ENCODE data around the gene TMEM184A.

The TMEM184A gene

GRCh38 chr7:1595027-1595426 is 39.0 kb upstream of the TMEM184A start:
- no peak overlapping the region for H3K27ac Mint-ChIP-seq
- peaks cover 26% of the 10 kb centered on the region for H3K4me1 Mint-ChIP-seq
- peaks cover 2% of the 10 kb centered on the region for H3K36me3 Mint-ChIP-seq
- H3K9me3 Mint-ChIP-seq: peaks cover 6% of the 10 kb centered on the region
- no peak for ATAC-seq (ENCODE audit: low read depth)
- peaks cover 41% of the 10 kb centered on the region for H3K27me3 Mint-ChIP-seq
- no peak for DNase-seq (ENCODE audit: low spot score in 2 of 2)
- H3K4me3 Mint-ChIP-seq: no peak overlapping the region

GRCh38 chr7:1593904-1594421 is 38.0 kb upstream of the TMEM184A start:
- DNase-seq (ENCODE audit: low spot score in 2 of 2): no peak
- H3K4me3 Mint-ChIP-seq: no peak overlapping the region
- peaks cover 6% of the 10 kb centered on the region for H3K9me3 Mint-ChIP-seq
- H3K36me3 Mint-ChIP-seq: peaks cover 2% of the 10 kb centered on the region
- H3K4me1 Mint-ChIP-seq: peaks cover 26% of the 10 kb centered on the region
- no peak overlapping the region for H3K27ac Mint-ChIP-seq
- ATAC-seq (ENCODE audit: low read depth): no peak
- peaks cover 46% of the 10 kb centered on the region for H3K27me3 Mint-ChIP-seq

GRCh38 chr7:1593091-1593866 is 37.3 kb upstream of the TMEM184A start:
- Mint-ChIP-seq H3K4me1 (peaks cover 26% of the 10 kb centered on the region), H3K9me3 (peaks cover 5% of the 10 kb centered on the region), H3K27me3 (peaks cover 39% of the 10 kb centered on the region), H3K27ac (no peak overlapping the region), H3K36me3 (no peaks in the 10 kb centered on the region), H3K4me3 (no peak overlapping the region)
- DNase-seq (ENCODE audit: low spot score in 2 of 2) (no peak), ATAC-seq (ENCODE audit: low read depth) (peak; percentile 28)

- H3K4me3 Mint-ChIP-seq: peak overlapping the region; percentile 55
- peak; percentile 61 for ATAC-seq (ENCODE audit: low read depth)
- H3K4me1 Mint-ChIP-seq: peaks cover 26% of the 10 kb centered on the region
- H3K27me3 Mint-ChIP-seq: peaks cover 38% of the 10 kb centered on the region
- no peak overlapping the region for H3K27ac Mint-ChIP-seq
- H3K9me3 Mint-ChIP-seq: peaks cover 5% of the 10 kb centered on the region
- H3K36me3 Mint-ChIP-seq: no peaks in the 10 kb centered on the region
- no peak for DNase-seq (ENCODE audit: low spot score in 2 of 2)
These were observed 36.4 kb upstream of the TMEM184A start for GRCh38 chr7:1592299-1592871.

GRCh38 chr7:1591876-1592275 is 35.9 kb upstream of the TMEM184A start:
- peak overlapping the region; percentile 55 for H3K4me3 Mint-ChIP-seq
- ATAC-seq (ENCODE audit: low read depth) (peak; percentile 55), DNase-seq (ENCODE audit: low spot score in 2 of 2) (no peak)
- peaks cover 37% of the 10 kb centered on the region for H3K27me3 Mint-ChIP-seq
- H3K27ac Mint-ChIP-seq: no peak overlapping the region
- H3K4me1 Mint-ChIP-seq: peaks cover 26% of the 10 kb centered on the region
- H3K9me3 Mint-ChIP-seq: peaks cover 5% of the 10 kb centered on the region
- H3K36me3 Mint-ChIP-seq: no peaks in the 10 kb centered on the region

- peaks cover 26% of the 10 kb centered on the region for H3K4me1 Mint-ChIP-seq
- H3K36me3 Mint-ChIP-seq: no peaks in the 10 kb centered on the region
- H3K9me3 Mint-ChIP-seq: peaks cover 5% of the 10 kb centered on the region
- DNase-seq (ENCODE audit: low spot score in 2 of 2): no peak
- H3K27me3 Mint-ChIP-seq: peaks cover 33% of the 10 kb centered on the region
- ATAC-seq (ENCODE audit: low read depth): no peak
- no peak overlapping the region for H3K4me3 Mint-ChIP-seq
- H3K27ac Mint-ChIP-seq: no peak overlapping the region
These were observed 35.4 kb upstream of the TMEM184A start for GRCh38 chr7:1591396-1591795.

GRCh38 chr7:1590887-1591286 is 34.9 kb upstream of the TMEM184A start:
- peaks cover 26% of the 10 kb centered on the region for H3K4me1 Mint-ChIP-seq
- no peak for DNase-seq (ENCODE audit: low spot score in 2 of 2)
- H3K27me3 Mint-ChIP-seq: peaks cover 33% of the 10 kb centered on the region
- ATAC-seq (ENCODE audit: low read depth): no peak
- H3K4me3 Mint-ChIP-seq: no peak overlapping the region
- H3K27ac Mint-ChIP-seq: no peak overlapping the region
- no peaks in the 10 kb centered on the region for H3K36me3 Mint-ChIP-seq
- H3K9me3 Mint-ChIP-seq: peaks cover 5% of the 10 kb centered on the region

- no peak overlapping the region for H3K27ac Mint-ChIP-seq
- no peak for ATAC-seq (ENCODE audit: low read depth)
- peaks cover 5% of the 10 kb centered on the region for H3K9me3 Mint-ChIP-seq
- H3K4me1 Mint-ChIP-seq: peaks cover 26% of the 10 kb centered on the region
- no peak for DNase-seq (ENCODE audit: low spot score in 2 of 2)
- H3K4me3 Mint-ChIP-seq: no peak overlapping the region
- H3K36me3 Mint-ChIP-seq: no peaks in the 10 kb centered on the region
- peaks cover 33% of the 10 kb centered on the region for H3K27me3 Mint-ChIP-seq
These were observed 34.5 kb upstream of the TMEM184A start for GRCh38 chr7:1590476-1590875.

- ATAC-seq (ENCODE audit: low read depth) (no peak), DNase-seq (ENCODE audit: low spot score in 2 of 2) (no peak)
- peaks cover 3% of the 10 kb centered on the region for H3K36me3 Mint-ChIP-seq
These were observed 33.0 kb upstream of the TMEM184A start for GRCh38 chr7:1588978-1589377.

GRCh38 chr7:1587738-1588137 is 31.7 kb upstream of the TMEM184A start:
- no peak for ATAC-seq (ENCODE audit: low read depth)
- Mint-ChIP-seq H3K27me3 (peaks cover 17% of the 10 kb centered on the region), H3K9me3 (no peaks in the 10 kb centered on the region), H3K36me3 (peaks cover 3% of the 10 kb centered on the region), H3K4me3 (no peak overlapping the region), H3K27ac (no peak overlapping the region), H3K4me1 (peaks cover 16% of the 10 kb centered on the region)
- no peak for DNase-seq (ENCODE audit: low spot score in 2 of 2)

More at GRCh38 chr7:1588978-1589377, 33.0 kb upstream of the TMEM184A start:
- peaks cover 19% of the 10 kb centered on the region for H3K27me3 Mint-ChIP-seq
- peaks cover under 1% of the 10 kb centered on the region for H3K9me3 Mint-ChIP-seq
- H3K4me1 Mint-ChIP-seq: peaks cover 21% of the 10 kb centered on the region
- H3K27ac Mint-ChIP-seq: no peak overlapping the region
- H3K4me3 Mint-ChIP-seq: no peak overlapping the region

- ATAC-seq (ENCODE audit: low read depth) (no peak), DNase-seq (ENCODE audit: low spot score in 2 of 2) (no peak)
- Mint-ChIP-seq H3K36me3 (peaks cover 3% of the 10 kb centered on the region), H3K27me3 (peaks cover 15% of the 10 kb centered on the region), H3K4me1 (peaks cover 11% of the 10 kb centered on the region), H3K27ac (no peak overlapping the region), H3K9me3 (no peaks in the 10 kb centered on the region), H3K4me3 (no peak overlapping the region)
These were observed 31.1 kb upstream of the TMEM184A start for GRCh38 chr7:1586827-1587705.

GRCh38 chr7:1586126-1586826 is 30.3 kb upstream of the TMEM184A start:
- H3K4me1 Mint-ChIP-seq: peaks cover 5% of the 10 kb centered on the region

GRCh38 chr7:1585142-1585981 is 29.4 kb upstream of the TMEM184A start:
- no peaks in the 10 kb centered on the region for H3K9me3 Mint-ChIP-seq
- no peak overlapping the region for H3K4me3 Mint-ChIP-seq
- H3K36me3 Mint-ChIP-seq: peaks cover 3% of the 10 kb centered on the region
- no peak for DNase-seq (ENCODE audit: low spot score in 2 of 2)
- H3K27me3 Mint-ChIP-seq: peaks cover 6% of the 10 kb centered on the region
- peaks cover under 1% of the 10 kb centered on the region for H3K4me1 Mint-ChIP-seq
- H3K27ac Mint-ChIP-seq: no peak overlapping the region
- ATAC-seq (ENCODE audit: low read depth): no peak

More at GRCh38 chr7:1586126-1586826, 30.3 kb upstream of the TMEM184A start:
- Mint-ChIP-seq H3K27me3 (peaks cover 9% of the 10 kb centered on the region), H3K4me3 (no peak overlapping the region), H3K36me3 (peaks cover 3% of the 10 kb centered on the region), H3K9me3 (no peaks in the 10 kb centered on the region), H3K27ac (no peak overlapping the region)
- ATAC-seq (ENCODE audit: low read depth) (no peak), DNase-seq (ENCODE audit: low spot score in 2 of 2) (no peak)
